ENCODE data around the gene MAPKBP1.

- TF ChIP-seq, protein P1, sequence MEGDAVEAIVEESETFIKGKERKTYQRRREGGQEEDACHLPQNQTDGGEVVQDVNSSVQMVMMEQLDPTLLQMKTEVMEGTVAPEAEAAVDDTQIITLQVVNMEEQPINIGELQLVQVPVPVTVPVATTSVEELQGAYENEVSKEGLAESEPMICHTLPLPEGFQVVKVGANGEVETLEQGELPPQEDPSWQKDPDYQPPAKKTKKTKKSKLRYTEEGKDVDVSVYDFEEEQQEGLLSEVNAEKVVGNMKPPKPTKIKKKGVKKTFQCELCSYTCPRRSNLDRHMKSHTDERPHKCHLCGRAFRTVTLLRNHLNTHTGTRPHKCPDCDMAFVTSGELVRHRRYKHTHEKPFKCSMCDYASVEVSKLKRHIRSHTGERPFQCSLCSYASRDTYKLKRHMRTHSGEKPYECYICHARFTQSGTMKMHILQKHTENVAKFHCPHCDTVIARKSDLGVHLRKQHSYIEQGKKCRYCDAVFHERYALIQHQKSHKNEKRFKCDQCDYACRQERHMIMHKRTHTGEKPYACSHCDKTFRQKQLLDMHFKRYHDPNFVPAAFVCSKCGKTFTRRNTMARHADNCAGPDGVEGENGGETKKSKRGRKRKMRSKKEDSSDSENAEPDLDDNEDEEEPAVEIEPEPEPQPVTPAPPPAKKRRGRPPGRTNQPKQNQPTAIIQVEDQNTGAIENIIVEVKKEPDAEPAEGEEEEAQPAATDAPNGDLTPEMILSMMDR (conservative IDR thresholded peaks at IDR 0.05; ENCODE audit: low read depth, low read length): no peak
- TF ChIP-seq MXI1 (IDR thresholded peaks at IDR 0.05; ENCODE audit: borderline replicate concordance, low read depth, low read length) (no peak), POLR2A (IDR thresholded peaks at IDR 0.05; ENCODE audit: low read depth, low read length) (no peak), RAD21 (IDR thresholded peaks at IDR 0.05; ENCODE audit: low read length) (no peak)
Observed at GRCh38 chr15:41727143-41727542, 47.1 kb upstream of the MAPKBP1 start.
